Aortic smooth muscle cell (primary cell): ENCODE data around the gene C2orf66. TPM values are rescaled to one million over a fixed set of nuclear protein-coding genes. Genes with fewer than 3 reads are reported as not detected.

Experiments
- total RNA-seq: library from RNA; depleted of rRNA; stranded (reverse); fragments of >200 nt; gene quantifications from 2 replicates; pipeline ENCODE4 v1.2.3, GENCODE V29; 2014

Gene C2orf66
- under 0.01 and 0.19 TPM in 2 replicates for total RNA-seq

GRCh38 chr2:196809260-196809659 lies at the start of gene C2orf66:
TSS of gene C2orf66 (minus strand) at chr2:196809355. CDS start at chr2:196809336, 19 bp downstream.

Other genes with a start within 250 kb of the C2orf66 start
- gene HECW2, start 215.8 kb downstream of the C2orf66 start, total RNA-seq, result 83.6 and 129 TPM in 2 replicates
- 5.8 and 6.7 TPM in 2 replicates for gene CCDC150, start 169.6 kb downstream of the C2orf66 start, total RNA-seq
- gene GTF3C3, start 9.7 kb downstream of the C2orf66 start, total RNA-seq, result 33.2 and 41.8 TPM in 2 replicates
- gene PGAP1, start 117.4 kb upstream of the C2orf66 start, total RNA-seq, result 6.3 and 7.7 TPM in 2 replicates